Heart right ventricle (tissue), 16 donors: ENCODE data around the gene HS6ST1. TPM values are rescaled to one million over a fixed set of nuclear protein-coding genes. Genes with fewer than 3 reads are reported as not detected.
"Not testable (repeated sequence)": the region's sequence is repeated elsewhere in the genome, so short reads cannot be mapped to it uniquely, and the experiment has no call there.

Source experiments
- ATAC-seq, 8 donors: fragments of 200-7000 bp; cut with Tn5 transposase; one replicate each; pipeline ENCODE4 v1.9.1; 2020; ENCODE audit warnings: mild to moderate bottlenecking in 8 of 8, moderate library complexity in 8 of 8, moderate number of reproducible peaks in 1 of 8
- DNase-seq, 2 donors: peaks; one replicate each; pipeline ENCODE4 v3.0.0-alpha.2; 2020
- H3K27ac ChIP-seq, 10 donors: fragments of 200-600 bp; sonication (generic) in 2 of 10; one replicate each; pipeline versions ENCODE4 v1.5.0 to v1.8.0; 2020 to 2022; ENCODE audit warnings: mild to moderate bottlenecking in 3 of 10
- H3K27me3 ChIP-seq, 7 donors: fragments of 200-600 bp; one replicate each; pipeline ENCODE4 v1.8.0; 2021 to 2022; ENCODE audit warnings: mild to moderate bottlenecking in 2 of 7
- H3K36me3 ChIP-seq, 9 donors: fragments of 200-600 bp; sonication (generic) in 1 of 9; one replicate each; pipeline versions ENCODE4 v1.5.0 to v1.8.0; 2020 to 2022; ENCODE audit warnings: mild to moderate bottlenecking in 2 of 9
- H3K4me1 ChIP-seq, 9 donors: fragments of 200-600 bp; sonication (generic) in 1 of 9; one replicate each; pipeline versions ENCODE4 v1.5.0 to v1.8.0; 2020 to 2022; ENCODE audit warnings: mild to moderate bottlenecking in 4 of 9
- H3K4me3 ChIP-seq, 10 donors: fragments of 200-600 bp; sonication (generic) in 2 of 10; one replicate each; pipeline versions ENCODE4 v1.5.0 to v1.8.0; 2020 to 2022; ENCODE audit warnings: mild to moderate bottlenecking in 7 of 10, moderate library complexity in 2 of 10
- H3K9me3 ChIP-seq, 11 donors: fragments of 200-600 bp in 10 of 11; sonication (generic) in 2 of 11; one replicate each; pipeline versions ENCODE4 v1.5.0 to v1.8.0; 2013 to 2022; ENCODE audit warnings: mild to moderate bottlenecking in 2 of 11, control low read depth in 1 of 11, moderate library complexity in 1 of 11
- WGBS, 2 donors: extraction: QIAGEN DNeasy Blood & Tissue Kit; methylation state at CpG; one replicate each; pipeline ENCODE4 v1.1.7; 2013; ENCODE audit warnings: inconsistent platforms in 1 of 2; 5-methylcytosine and 5-hydroxymethylcytosine counted together
- intact Hi-C, 10 donors: fragments of 100-400 bp; cut with DNase I; formaldehyde crosslinking; loops; one replicate each; pipeline versions ENCODE4 v1.11.1 to v1.14.2; 2022
- polyA plus RNA-seq, 2 donors: library from polyadenylated mRNA; stranded (reverse); fragments of 200-250 nt; gene quantifications; one replicate each; pipeline ENCODE4 v1.2.3, GENCODE V29; 2013
- total RNA-seq, 10 donors: library from RNA; stranded (reverse); fragmentation: NEBNext Ultra II Directional in 3 of 10; extraction: Animal tissue kit (Norgen Biotek cat#: 25700) in 3 of 10; gene quantifications; one replicate each; pipeline versions ENCODE4 v1.2.1 to v1.2.4, GENCODE V29; 2021 to 2023
- TF ChIP-seq, protein P1 (sequence below), 9 donors: fragments of 200-600 bp; sonication (generic) in 2 of 9; IDR thresholded peaks; one replicate each; pipeline versions ENCODE4 v1.5.0 to v1.8.0; 2021 to 2022; ENCODE audit warnings: antibody characterized with exemption in 9 of 9, mild to moderate bottlenecking in 5 of 9, moderate library complexity in 1 of 9
- donor health status: Arrhythmogenic right ventricular cardiomyopathy.
- donor health status: ischemic (EF 13 %, LVEDD 7.1; RV severe dilation, severe dysfunction).
- donor health status: healthy with polysubstance abuse.
- donor health status: DM: no; HTN: yes; CAD: no.
- donor health status: DM: no; HTN: no; CAD: no.
- donor health status: ischemic (EF 25% LVEDD 6.9; RV normal size, moderate dysfunction).
- donor health status: ischemic (EF 25% LVEDD 5.7; RV mildly dilated, moderate dysfunction).
- donor health status: healthy.
- donor health status: DM: yes; HTN: yes; CAD: no.
- donor health status: Ischemic cardiomyopathy.
- donor health status: ischemic (EF 35%, LVEDD 5.7; RV mildly dilated, moderate dysfunction).
- donor health status: nonischemic (EF 11% LVEDD 7.7; RV severe dilation, severe dysfunction).
- donor health status: DM: yes; HTN: yes; CAD: no.
- donor health status: PGD.
- donor health status: ischemic (EF 29% LVEDD 5.4; RV normal size, mild dysfunction).
- donor health status: nonischemic (EF 23%, LVEDD 6.1; RV moderate dilation, normal function).

HS6ST1 gene
- total and polyA plus RNA-seq, 12 donors, result 10.5 to 51.6 (median 18.2) TPM

- TF ChIP-seq, protein P1, sequence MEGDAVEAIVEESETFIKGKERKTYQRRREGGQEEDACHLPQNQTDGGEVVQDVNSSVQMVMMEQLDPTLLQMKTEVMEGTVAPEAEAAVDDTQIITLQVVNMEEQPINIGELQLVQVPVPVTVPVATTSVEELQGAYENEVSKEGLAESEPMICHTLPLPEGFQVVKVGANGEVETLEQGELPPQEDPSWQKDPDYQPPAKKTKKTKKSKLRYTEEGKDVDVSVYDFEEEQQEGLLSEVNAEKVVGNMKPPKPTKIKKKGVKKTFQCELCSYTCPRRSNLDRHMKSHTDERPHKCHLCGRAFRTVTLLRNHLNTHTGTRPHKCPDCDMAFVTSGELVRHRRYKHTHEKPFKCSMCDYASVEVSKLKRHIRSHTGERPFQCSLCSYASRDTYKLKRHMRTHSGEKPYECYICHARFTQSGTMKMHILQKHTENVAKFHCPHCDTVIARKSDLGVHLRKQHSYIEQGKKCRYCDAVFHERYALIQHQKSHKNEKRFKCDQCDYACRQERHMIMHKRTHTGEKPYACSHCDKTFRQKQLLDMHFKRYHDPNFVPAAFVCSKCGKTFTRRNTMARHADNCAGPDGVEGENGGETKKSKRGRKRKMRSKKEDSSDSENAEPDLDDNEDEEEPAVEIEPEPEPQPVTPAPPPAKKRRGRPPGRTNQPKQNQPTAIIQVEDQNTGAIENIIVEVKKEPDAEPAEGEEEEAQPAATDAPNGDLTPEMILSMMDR (IDR thresholded peaks at IDR 0.05), result no peak
- DNase-seq (no peak), ATAC-seq (no peak)
- H3K4me1 ChIP-seq, result no peaks in the 10 kb centered on the region
- peaks cover 0 to 10% (median 0%) of the 10 kb centered on the region in 11 donors for H3K9me3 ChIP-seq
- no peaks in the 10 kb centered on the region for H3K36me3 ChIP-seq
- H3K27ac ChIP-seq, result no peak overlapping the region
- H3K4me3 ChIP-seq, result no peak overlapping the region
- no peaks in the 10 kb centered on the region for H3K27me3 ChIP-seq
- intact Hi-C loops, result no loop called here
- 93 to 96% methylated on average over 6 of the region's 6 CpGs for whole genome bisulfite sequencing, 2 donors
These were observed 66.2 kb downstream of the HS6ST1 start for GRCh38 chr2:128252501-128252900.

DNA sequence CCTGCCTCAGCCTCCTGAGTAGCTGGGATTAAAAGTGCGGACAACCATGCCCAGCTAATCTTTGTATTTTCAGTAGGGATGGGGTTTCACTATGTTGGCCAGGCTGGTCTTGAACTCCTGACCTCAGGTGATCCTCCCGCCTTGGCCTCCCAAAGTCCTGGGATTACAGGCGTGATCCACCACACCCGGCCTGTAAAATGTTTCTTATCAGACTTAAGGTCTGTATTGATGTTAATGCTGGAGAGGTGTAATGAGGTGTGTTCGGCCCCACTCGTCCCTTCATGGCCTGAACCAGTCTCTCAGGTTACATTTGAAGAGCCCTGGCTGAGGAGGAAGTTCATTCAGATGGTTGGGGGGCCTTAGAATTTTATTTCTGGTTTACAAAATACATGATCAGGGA is 66.6 kb downstream of the HS6ST1 start:
- H3K9me3 ChIP-seq, ATAC-seq, H3K4me3 ChIP-seq, H3K27me3 ChIP-seq, intact Hi-C loops, H3K36me3 ChIP-seq, DNase-seq, H3K4me1 ChIP-seq, H3K27ac ChIP-seq: not testable (repeated sequence)
- 98% methylated on average over 6 of the region's 6 CpGs for WGBS, 2 donors

- Histone ChIP-seq H3K36me3 (no peaks in the 10 kb centered on the region), H3K27me3 (no peaks in the 10 kb centered on the region), H3K9me3 (peaks cover 0 to 6% (median 0%) of the 10 kb centered on the region in 11 donors), H3K4me3 (no peak overlapping the region), H3K27ac (no peak overlapping the region), H3K4me1 (no peaks in the 10 kb centered on the region)
- TF ChIP-seq, protein P1 (IDR thresholded peaks at IDR 0.05), result no peak
- ATAC-seq (peak in 3 of 8 donors; percentile 17 to 29 (median 29)), DNase-seq (no peak)
- WGBS, 2 donors, result 81 to 87% methylated on average over 8 of the region's 8 CpGs
- intact Hi-C loops, result no loop called here
These were observed 68.2 kb downstream of the HS6ST1 start for GRCh38 chr2:128250229-128251025.

DNA sequence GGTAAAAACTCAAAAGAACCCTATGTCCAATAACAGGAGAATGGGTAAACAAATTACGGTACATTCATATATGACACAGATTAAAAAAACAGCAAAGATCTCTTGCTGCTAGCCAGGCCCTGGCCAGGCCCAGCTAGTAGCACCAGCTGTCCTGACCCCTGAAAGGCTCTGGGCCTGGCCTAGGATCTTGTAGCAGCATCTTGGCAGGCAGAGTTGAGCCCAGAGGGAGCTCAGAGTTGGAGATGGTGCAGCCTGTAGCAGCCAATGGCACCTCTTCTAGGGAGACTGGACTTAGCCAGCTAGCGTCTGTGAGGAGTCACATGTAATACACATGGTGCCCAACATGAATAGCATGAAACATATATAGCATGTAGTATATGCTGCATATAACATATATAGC is 69.1 kb downstream of the HS6ST1 start:
- intact Hi-C loops, result no loop called here
- WGBS, 2 donors, result 79 to 83% methylated on average over 2 of the region's 2 CpGs
- Histone ChIP-seq H3K36me3 (no peaks in the 10 kb centered on the region), H3K27me3 (no peaks in the 10 kb centered on the region), H3K4me3 (no peak overlapping the region), H3K4me1 (no peaks in the 10 kb centered on the region), H3K27ac (no peak overlapping the region), H3K9me3 (no peaks in the 10 kb centered on the region)
- ATAC-seq (peak in 3 of 8 donors; percentile 19 to 34 (median 34)), DNase-seq (peak in 1 of 2 donors; percentile 14)
- TF ChIP-seq, protein P1 (IDR thresholded peaks at IDR 0.05), result no peak

- Histone ChIP-seq H3K4me3 (no peak overlapping the region), H3K27me3 (no peaks in the 10 kb centered on the region), H3K4me1 (no peaks in the 10 kb centered on the region), H3K36me3 (no peaks in the 10 kb centered on the region), H3K27ac (no peak overlapping the region), H3K9me3 (no peaks in the 10 kb centered on the region)
- DNase-seq (no peak), ATAC-seq (no peak)
- TF ChIP-seq, protein P1 (IDR thresholded peaks at IDR 0.05), result no peak
- intact Hi-C loops, result no loop called here
These were observed 72.9 kb downstream of the HS6ST1 start for GRCh38 chr2:128245813-128246212.
